Measurements from ENCODE around the gene HTR3D.

Gene HTR3D

GRCh38 chr3:184031187-184031792, at the start of gene HTR3D:
Gene HTR3D, plus strand, starts transcription at chr3:184031742. Its CDS starts 0 bp downstream, at chr3:184031742.
- Histone ChIP-seq H3K9me3 (ENCODE audit: low read depth, low read length) (no peaks in the 10 kb centered on the region), H3K36me3 (ENCODE audit: insufficient read depth, low read length) (no peaks in the 10 kb centered on the region), H3K9ac (ENCODE audit: insufficient read length) (no peak within 1 kb of the TSS), H3K4me3 (no peak within 1 kb of the TSS), H3K27ac (no peak within 1 kb of the TSS)
- no peak for DNase-seq (ENCODE audit: low read depth, low spot score)
- no peak for TF ChIP-seq EZH2 (IDR thresholded peaks at IDR 0.05)
- no peak for TF ChIP-seq POLR2AphosphoS5 (IDR thresholded peaks at IDR 0.05; ENCODE audit: borderline replicate concordance, low read depth, low read length)
- no peak for TF ChIP-seq FOXP2 (optimal IDR thresholded peaks at IDR 0.05; ENCODE audit: control extremely low read depth, extremely low read length, insufficient read depth)

GRCh38 chr3:183981990-183982644, 49.4 kb upstream of the HTR3D start:
- Histone ChIP-seq H3K4me3 (no peak overlapping the region), H3K9me3 (ENCODE audit: low read depth, low read length) (no peaks in the 10 kb centered on the region), H3K36me3 (ENCODE audit: insufficient read depth, low read length) (peaks cover 65% of the 10 kb centered on the region), H3K27ac (no peak overlapping the region), H3K9ac (ENCODE audit: insufficient read length) (no peak overlapping the region)
- TF ChIP-seq POLR2AphosphoS5 (IDR thresholded peaks at IDR 0.05; ENCODE audit: borderline replicate concordance, low read depth, low read length) (no peak), EZH2 (IDR thresholded peaks at IDR 0.05) (no peak), FOXP2 (optimal IDR thresholded peaks at IDR 0.05; ENCODE audit: control extremely low read depth, extremely low read length, insufficient read depth) (no peak)
- no peak for DNase-seq (ENCODE audit: low read depth, low spot score)

- TF ChIP-seq EZH2 (IDR thresholded peaks at IDR 0.05), result no peak
- no peak for TF ChIP-seq FOXP2 (optimal IDR thresholded peaks at IDR 0.05; ENCODE audit: control extremely low read depth, extremely low read length, insufficient read depth)
- TF ChIP-seq POLR2AphosphoS5 (IDR thresholded peaks at IDR 0.05; ENCODE audit: borderline replicate concordance, low read depth, low read length), result no peak
- Histone ChIP-seq H3K4me3 (no peak overlapping the region), H3K27ac (no peak overlapping the region), H3K9ac (ENCODE audit: insufficient read length) (no peak overlapping the region), H3K9me3 (ENCODE audit: low read depth, low read length) (no peaks in the 10 kb centered on the region), H3K36me3 (ENCODE audit: insufficient read depth, low read length) (peaks cover 73% of the 10 kb centered on the region)
- DNase-seq (ENCODE audit: low read depth, low spot score), result no peak
Observed at GRCh38 chr3:183984127-183984740, 47.3 kb upstream of the HTR3D start.

- H3K4me3 ChIP-seq, result no peak overlapping the region
- H3K36me3 ChIP-seq (ENCODE audit: insufficient read depth, low read length), result peaks cover 74% of the 10 kb centered on the region
- no peak for DNase-seq (ENCODE audit: low read depth, low spot score)
- no peak overlapping the region for H3K27ac ChIP-seq
- no peak overlapping the region for H3K9ac ChIP-seq (ENCODE audit: insufficient read length)
- TF ChIP-seq FOXP2 (optimal IDR thresholded peaks at IDR 0.05; ENCODE audit: control extremely low read depth, extremely low read length, insufficient read depth) (no peak), EZH2 (IDR thresholded peaks at IDR 0.05) (no peak), POLR2AphosphoS5 (IDR thresholded peaks at IDR 0.05; ENCODE audit: borderline replicate concordance, low read depth, low read length) (no peak)
- no peaks in the 10 kb centered on the region for H3K9me3 ChIP-seq (ENCODE audit: low read depth, low read length)
Observed at GRCh38 chr3:183984749-183985729, 46.5 kb upstream of the HTR3D start.

GRCh38 chr3:183987000-183987600, 44.4 kb upstream of the HTR3D start:
- H3K9me3 ChIP-seq (ENCODE audit: low read depth, low read length), result no peaks in the 10 kb centered on the region
- H3K9ac ChIP-seq (ENCODE audit: insufficient read length), result no peak overlapping the region
- H3K27ac ChIP-seq, result no peak overlapping the region
- no peak for DNase-seq (ENCODE audit: low read depth, low spot score)
- H3K36me3 ChIP-seq (ENCODE audit: insufficient read depth, low read length), result peaks cover 65% of the 10 kb centered on the region
- no peak overlapping the region for H3K4me3 ChIP-seq
- TF ChIP-seq FOXP2 (optimal IDR thresholded peaks at IDR 0.05; ENCODE audit: control extremely low read depth, extremely low read length, insufficient read depth) (no peak), POLR2AphosphoS5 (IDR thresholded peaks at IDR 0.05; ENCODE audit: borderline replicate concordance, low read depth, low read length) (no peak)

GRCh38 chr3:183988216-183988790, 43.2 kb upstream of the HTR3D start:
- no peak for DNase-seq (ENCODE audit: low read depth, low spot score)
- Histone ChIP-seq H3K27ac (no peak overlapping the region), H3K4me3 (no peak overlapping the region), H3K36me3 (ENCODE audit: insufficient read depth, low read length) (peaks cover 53% of the 10 kb centered on the region), H3K9me3 (ENCODE audit: low read depth, low read length) (no peaks in the 10 kb centered on the region), H3K9ac (ENCODE audit: insufficient read length) (no peak overlapping the region)
- TF ChIP-seq EZH2 (IDR thresholded peaks at IDR 0.05) (no peak), POLR2AphosphoS5 (IDR thresholded peaks at IDR 0.05; ENCODE audit: borderline replicate concordance, low read depth, low read length) (no peak)

GRCh38 chr3:183991403-183991802, 40.1 kb upstream of the HTR3D start:
- no peak for DNase-seq (ENCODE audit: low read depth, low spot score)
- Histone ChIP-seq H3K27ac (no peak overlapping the region), H3K9ac (ENCODE audit: insufficient read length) (no peak overlapping the region), H3K4me3 (no peak overlapping the region), H3K9me3 (ENCODE audit: low read depth, low read length) (no peaks in the 10 kb centered on the region), H3K36me3 (ENCODE audit: insufficient read depth, low read length) (peaks cover 29% of the 10 kb centered on the region)
- no peak for TF ChIP-seq EZH2 (IDR thresholded peaks at IDR 0.05)
- no peak for TF ChIP-seq FOXP2 (optimal IDR thresholded peaks at IDR 0.05; ENCODE audit: control extremely low read depth, extremely low read length, insufficient read depth)
- no peak for TF ChIP-seq POLR2AphosphoS5 (IDR thresholded peaks at IDR 0.05; ENCODE audit: borderline replicate concordance, low read depth, low read length)

All from SK-N-MC (cell line).